Measurements from ENCODE around the gene GRK7. TPM values are rescaled to one million over a fixed set of nuclear protein-coding genes. Genes with fewer than 3 reads are reported as not detected.

GRK7 gene
- polyA plus RNA-seq, 1 of the 3 experiments (the other 2 are of a cell fraction): not detected

GRCh38 chr3:141776885-141777284 is 13.7 kb downstream of the GRK7 start:
- no peak overlapping the region for H2AFZ ChIP-seq (ENCODE audit: low read depth)
- no peaks in the 10 kb centered on the region for H3K27me3 ChIP-seq (ENCODE audit: insufficient read depth)
- 91% methylated on average over 15 of the region's 15 CpGs for WGBS (ENCODE audit: low lambda C conversion rate)
- ChIA-PET POLR2A (no interaction called here), CTCF (interaction anchor here (0.9 to 1.0 kb wide), 2 partner anchors 14 to 137 kb away, joined by 3 to 5 read pairs; partner anchors contain the start of gene GRK7)
- H3K27ac ChIP-seq (ENCODE audit: low read depth in 2 of 2, low read length in 1 of 2): no peak overlapping the region
- H3K4me2 ChIP-seq: no peak overlapping the region
- no peak for DNase-seq
- H3F3A ChIP-seq (replicated peaks; ENCODE audit: insufficient read depth): no peaks in the 10 kb centered on the region
- H3K9me2 ChIP-seq: no peaks in the 10 kb centered on the region
- H4K20me1 ChIP-seq (ENCODE audit: insufficient read depth): no peaks in the 10 kb centered on the region
- H3K79me2 ChIP-seq (ENCODE audit: insufficient read depth): no peaks in the 10 kb centered on the region
- no peaks in the 10 kb centered on the region for H3K36me3 ChIP-seq (replicated peaks in 1 of 2; ENCODE audit: control insufficient read depth in 1 of 2, insufficient read depth in 2 of 2, low read length in 1 of 2)
- no peak overlapping the region for H3K9ac ChIP-seq
- H3K4me3 ChIP-seq (ENCODE audit: low read depth in 2 of 2, low read length in 1 of 2): no peak overlapping the region
- no peaks in the 10 kb centered on the region; a peak in 1 of 4 replicates for H3K4me1 ChIP-seq (ENCODE audit: control insufficient read depth in 1 of 2, insufficient read depth in 2 of 2, low read depth in 1 of 2, low read length in 1 of 2)
- no peak for TF ChIP-seq FOSL2 (IDR thresholded peaks at IDR 0.05; ENCODE audit: borderline replicate concordance, low read depth)
- no peaks in the 10 kb centered on the region for H3K9me3 ChIP-seq

GRCh38 chr3:141777957-141778813 is 15.0 kb downstream of the GRK7 start:
- Histone ChIP-seq H3K27ac (ENCODE audit: low read depth in 2 of 2, low read length in 1 of 2) (no peak overlapping the region), H3K9ac (no peak overlapping the region), H3K4me3 (ENCODE audit: low read depth in 2 of 2, low read length in 1 of 2) (no peak overlapping the region), H3F3A (replicated peaks; ENCODE audit: insufficient read depth) (no peaks in the 10 kb centered on the region), H4K20me1 (ENCODE audit: insufficient read depth) (no peaks in the 10 kb centered on the region), H3K36me3 (replicated peaks in 1 of 2; ENCODE audit: control insufficient read depth in 1 of 2, insufficient read depth in 2 of 2, low read length in 1 of 2) (no peaks in the 10 kb centered on the region), H3K79me2 (ENCODE audit: insufficient read depth) (no peaks in the 10 kb centered on the region), H3K4me1 (ENCODE audit: control insufficient read depth in 1 of 2, insufficient read depth in 2 of 2, low read depth in 1 of 2, low read length in 1 of 2) (no peaks in the 10 kb centered on the region; a peak in 1 of 4 replicates), H3K9me3 (no peaks in the 10 kb centered on the region), H2AFZ (ENCODE audit: low read depth) (no peak overlapping the region), H3K27me3 (ENCODE audit: insufficient read depth) (no peaks in the 10 kb centered on the region), H3K4me2 (no peak overlapping the region), H3K9me2 (no peaks in the 10 kb centered on the region)
- whole genome bisulfite sequencing (ENCODE audit: low lambda C conversion rate): 68% methylated on average over 15 of the region's 42 CpGs
- no peak for TF ChIP-seq MEF2A (IDR thresholded peaks at IDR 0.05; ENCODE audit: borderline replicate concordance, low read depth)
- no peak for TF ChIP-seq RXRA (IDR thresholded peaks at IDR 0.05; ENCODE audit: borderline replicate concordance, low read depth)
- no peak for TF ChIP-seq REST (IDR thresholded peaks at IDR 0.05; ENCODE audit: low read depth, low read length)
- no peak for TF ChIP-seq USF1 (IDR thresholded peaks at IDR 0.05; ENCODE audit: borderline replicate concordance, low read depth)
- ChIA-PET POLR2A (no interaction called here), CTCF (interaction anchor here (0.7 to 0.9 kb wide), 2 partner anchors 40 to 135 kb away, joined by 5 read pairs; partner anchors contain the start of gene RNF7)
- no peak for DNase-seq
